Gastrocnemius medialis (tissue), 4 donors: ENCODE data around the gene SNX11. TPM values are rescaled to one million over a fixed set of nuclear protein-coding genes. Genes with fewer than 3 reads are reported as not detected.

Source experiments
- ATAC-seq, 2 donors: fragments of 150-250 bp; one replicate each; pipeline ENCODE4 v1.9.1; 2016
- DNase-seq, 2 donors: peaks; one replicate each; pipeline ENCODE4 v3.0.0-alpha.2; 2019
- H3K27ac ChIP-seq, 4 donors: fragments of 200-600 bp; sonication (generic); 1 replicate in 1 of 4; 2 replicates in 3 of 4; pipeline ENCODE4 v1.5.1; 2016 to 2018; ENCODE audit warnings: mild to moderate bottlenecking in 2 of 4, moderate library complexity in 1 of 4
- H3K27me3 ChIP-seq, 3 donors: fragments of 200-600 bp; sonication (generic) in 2 of 3; 1 replicate in 1 of 3; 2 replicates in 2 of 3; pipeline versions ENCODE4 v1.5.1 to v1.6.0; 2016 to 2019; ENCODE audit warnings: mild to moderate bottlenecking in 1 of 3, moderate library complexity in 1 of 3
- H3K36me3 ChIP-seq, 2 donors: fragments of 200-600 bp; sonication (generic) in 1 of 2; one replicate each; pipeline ENCODE4 v1.5.1; 2017 to 2018
- H3K4me1 ChIP-seq, 2 donors: fragments of 200-600 bp; sonication (generic) in 1 of 2; one replicate each; pipeline ENCODE4 v1.5.1; 2016 to 2017; ENCODE audit warnings: mild to moderate bottlenecking in 2 of 2
- H3K4me3 ChIP-seq, 4 donors: fragments of 200-600 bp; sonication (generic) in 3 of 4; 1 replicate in 1 of 4; 2 replicates in 3 of 4; pipeline ENCODE4 v1.5.1; 2016 to 2019; ENCODE audit warnings: mild to moderate bottlenecking in 2 of 4
- H3K9me3 ChIP-seq, 3 donors: fragments of 200-600 bp; sonication (generic) in 2 of 3; 1 replicate in 1 of 3; 2 replicates in 2 of 3; pipeline ENCODE4 v1.5.1; 2016 to 2019
- POLR2A ChIP-seq, 2 donors: fragments of 450-650 bp; IDR thresholded peaks; one replicate each; pipeline ENCODE4 v1.6.1; 2017; ENCODE audit warnings: antibody characterized with exemption in 2 of 2, mild to moderate bottlenecking in 2 of 2, moderate library complexity in 2 of 2
- in situ Hi-C, 4 donors: fragments of 200-750 bp; cut with MboI; loops; one replicate each; pipeline versions ENCODE4 v1.15.0 to v1.8.0; 2017; ENCODE audit warnings: low sequenced_read_pairs in 4 of 4
- intact Hi-C: fragments of 100-400 bp; cut with DNase I; formaldehyde crosslinking; loops from one replicate; pipeline ENCODE4 v1.15.1; 2023; ENCODE audit warnings: low total_unique reads
- total RNA-seq, 4 donors: library from RNA; depleted of rRNA; stranded (reverse); fragments of >200 nt; gene quantifications; one replicate each; pipeline versions ENCODE4 v1.1.0 to v1.2.3, GENCODE V29; 2016
- TF ChIP-seq, protein P1 (sequence below), 5 experiments: fragments of 450-650 bp in 3 of 5; fragments of 200-600 bp in 2 of 5; sonication (generic) in 2 of 5; IDR thresholded peaks in 4 of 5; conservative IDR thresholded peaks in 1 of 5; 1 replicate in 4 of 5; 2 replicates in 1 of 5; pipeline ENCODE4 v1.5.1; 2016 to 2019; ENCODE audit warnings: antibody characterized with exemption in 5 of 5, mild to moderate bottlenecking in 3 of 5, moderate library complexity in 3 of 5

The SNX11 gene
- total RNA-seq, 4 donors from 2014 or later, result 7.3 to 16.3 (median 9.6) TPM

DNA sequence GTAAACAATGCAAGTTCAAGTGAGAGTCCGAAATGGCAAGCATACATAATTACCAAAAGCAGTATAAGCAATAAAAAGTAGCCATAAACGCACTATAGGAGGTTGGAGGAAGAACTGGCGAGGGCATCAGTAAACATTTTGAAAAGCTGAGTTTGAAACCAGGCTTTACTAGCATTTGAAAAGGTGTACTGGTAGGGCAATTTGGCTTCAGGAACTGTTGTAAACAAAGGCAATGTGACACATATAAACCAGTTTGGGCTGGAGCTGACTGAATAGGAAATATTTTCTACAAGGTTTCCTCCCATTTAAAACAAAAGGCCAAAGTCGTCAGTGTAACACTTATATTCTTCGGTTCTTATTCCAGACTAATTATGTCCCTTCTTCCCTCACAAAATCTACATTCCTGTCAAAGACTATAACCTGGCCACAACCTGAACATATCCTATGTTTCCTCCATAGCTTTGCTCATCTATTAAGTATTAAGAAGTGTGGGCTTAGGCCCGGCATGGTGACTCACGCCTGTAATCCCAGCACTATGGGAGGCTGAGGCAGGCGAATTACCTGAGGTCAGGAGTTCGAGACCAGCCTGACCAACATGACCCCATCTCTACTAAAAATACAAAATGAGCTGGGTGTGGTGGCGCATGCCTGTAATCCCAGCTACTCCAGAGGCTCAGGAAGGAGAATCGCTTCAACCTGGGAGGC is 14.1 kb upstream of the SNX11 start:
- DNase-seq (no peak), ATAC-seq (no peak)
- in situ Hi-C loops, result no loop called here
- H3K27ac ChIP-seq, result no peak overlapping the region
- H3K36me3 ChIP-seq, result no peaks in the 10 kb centered on the region
- no peaks in the 10 kb centered on the region for H3K27me3 ChIP-seq
- H3K4me1 ChIP-seq, result no peaks in the 10 kb centered on the region
- TF ChIP-seq POLR2A (IDR thresholded peaks at IDR 0.05), result no peak
- TF ChIP-seq, protein P1, sequence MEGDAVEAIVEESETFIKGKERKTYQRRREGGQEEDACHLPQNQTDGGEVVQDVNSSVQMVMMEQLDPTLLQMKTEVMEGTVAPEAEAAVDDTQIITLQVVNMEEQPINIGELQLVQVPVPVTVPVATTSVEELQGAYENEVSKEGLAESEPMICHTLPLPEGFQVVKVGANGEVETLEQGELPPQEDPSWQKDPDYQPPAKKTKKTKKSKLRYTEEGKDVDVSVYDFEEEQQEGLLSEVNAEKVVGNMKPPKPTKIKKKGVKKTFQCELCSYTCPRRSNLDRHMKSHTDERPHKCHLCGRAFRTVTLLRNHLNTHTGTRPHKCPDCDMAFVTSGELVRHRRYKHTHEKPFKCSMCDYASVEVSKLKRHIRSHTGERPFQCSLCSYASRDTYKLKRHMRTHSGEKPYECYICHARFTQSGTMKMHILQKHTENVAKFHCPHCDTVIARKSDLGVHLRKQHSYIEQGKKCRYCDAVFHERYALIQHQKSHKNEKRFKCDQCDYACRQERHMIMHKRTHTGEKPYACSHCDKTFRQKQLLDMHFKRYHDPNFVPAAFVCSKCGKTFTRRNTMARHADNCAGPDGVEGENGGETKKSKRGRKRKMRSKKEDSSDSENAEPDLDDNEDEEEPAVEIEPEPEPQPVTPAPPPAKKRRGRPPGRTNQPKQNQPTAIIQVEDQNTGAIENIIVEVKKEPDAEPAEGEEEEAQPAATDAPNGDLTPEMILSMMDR (IDR thresholded peaks at IDR 0.05 in 4 of 5, conservative IDR thresholded peaks at IDR 0.05 in 1 of 5), result no peak
- no peaks in the 10 kb centered on the region for H3K9me3 ChIP-seq
- intact Hi-C loops, result no loop called here
- no peak overlapping the region for H3K4me3 ChIP-seq

DNA sequence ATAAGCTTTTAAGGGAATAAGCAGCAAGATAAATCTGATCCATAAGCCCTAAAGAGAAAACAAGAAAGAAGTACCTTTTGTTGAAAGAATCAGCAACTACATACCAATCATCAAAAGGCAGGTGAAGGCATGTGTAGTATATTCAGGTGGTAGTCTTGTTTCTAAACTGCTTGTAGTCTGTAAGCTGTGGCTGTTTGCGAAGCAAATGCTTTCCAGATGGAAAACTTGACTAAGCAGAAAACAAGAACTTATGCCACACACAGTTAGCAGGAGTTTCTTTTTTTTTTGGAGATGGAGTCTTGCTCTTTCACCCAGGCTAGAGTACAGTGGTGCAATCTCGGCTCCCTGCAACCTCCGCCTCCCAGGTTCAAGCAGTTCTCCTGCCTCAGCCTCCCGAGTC is 12.0 kb upstream of the SNX11 start:
- TF ChIP-seq, protein P1 (IDR thresholded peaks at IDR 0.05 in 4 of 5, conservative IDR thresholded peaks at IDR 0.05 in 1 of 5), result no peak
- no peak for TF ChIP-seq POLR2A (IDR thresholded peaks at IDR 0.05)
- Histone ChIP-seq H3K4me1 (peaks cover 6 to 9% of the 10 kb centered on the region in 2 donors), H3K4me3 (no peak overlapping the region), H3K27ac (no peak overlapping the region), H3K9me3 (no peaks in the 10 kb centered on the region), H3K36me3 (no peaks in the 10 kb centered on the region), H3K27me3 (no peaks in the 10 kb centered on the region)
- DNase-seq (no peak), ATAC-seq (no peak)
- intact Hi-C loops (no loop called here), in situ Hi-C loops (no loop called here)

DNA sequence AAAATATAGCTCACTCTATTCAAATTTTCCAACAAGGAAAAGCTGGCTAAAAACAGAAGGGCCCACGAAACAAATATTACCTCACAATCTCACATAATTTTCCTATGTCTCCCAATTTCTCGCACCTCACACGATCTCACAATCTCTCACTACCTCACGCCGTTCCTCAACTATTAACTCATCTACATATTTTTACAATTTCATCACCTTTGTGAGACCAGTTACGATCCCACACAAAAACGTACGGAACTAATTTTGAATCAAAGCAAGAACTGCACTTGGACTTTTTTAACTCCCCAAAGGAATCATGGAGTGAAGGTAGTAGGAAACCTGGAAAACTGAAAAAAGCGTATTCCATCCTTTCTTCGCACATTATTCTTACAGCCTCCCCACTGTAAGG is 7.4 kb upstream of the SNX11 start:
- no peaks in the 10 kb centered on the region for H3K9me3 ChIP-seq
- peak overlapping the region; percentile 87 to 96 (median 93) for H3K4me3 ChIP-seq
- ATAC-seq (no peak), DNase-seq (no peak)
- peak overlapping the region; percentile 83 to 92 (median 88) for H3K27ac ChIP-seq
- in situ Hi-C loops (no loop called here), intact Hi-C loops (no loop called here)
- no peaks in the 10 kb centered on the region for H3K36me3 ChIP-seq
- no peaks in the 10 kb centered on the region for H3K27me3 ChIP-seq
- H3K4me1 ChIP-seq, result peaks cover 6 to 15% of the 10 kb centered on the region in 2 donors
- TF ChIP-seq, protein P1 (IDR thresholded peaks at IDR 0.05 in 4 of 5, conservative IDR thresholded peaks at IDR 0.05 in 1 of 5), result no peak
- TF ChIP-seq POLR2A (IDR thresholded peaks at IDR 0.05), result no peak

DNA sequence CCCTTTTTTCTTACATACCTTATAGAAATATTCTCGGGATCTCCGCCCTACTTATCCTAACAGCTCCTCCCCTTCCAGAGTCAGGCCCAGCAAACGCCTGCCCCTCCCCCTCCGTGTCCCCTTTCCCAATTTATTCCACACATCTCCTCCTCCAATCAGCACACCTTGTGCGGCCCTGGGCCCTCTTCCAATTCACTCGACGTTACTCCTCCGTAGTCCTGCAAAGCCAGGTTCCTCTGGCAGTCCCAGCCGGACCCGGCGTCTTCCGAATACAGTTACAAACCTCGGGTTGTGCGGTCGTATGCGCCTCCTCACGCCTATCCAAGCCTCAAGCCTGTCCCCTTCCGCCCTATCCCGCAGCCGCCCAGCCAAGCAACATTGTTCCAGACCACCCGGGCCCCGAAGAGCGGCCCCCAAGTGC is 7.0 kb upstream of the SNX11 start:
- Histone ChIP-seq H3K27me3 (no peaks in the 10 kb centered on the region), H3K27ac (peak overlapping the region; percentile 83 to 92 (median 88)), H3K36me3 (no peaks in the 10 kb centered on the region), H3K4me1 (peaks cover 6 to 15% of the 10 kb centered on the region in 2 donors), H3K4me3 (peak overlapping the region; percentile 87 to 96 (median 93)), H3K9me3 (no peaks in the 10 kb centered on the region)
- intact Hi-C loops (no loop called here), in situ Hi-C loops (no loop called here)
- DNase-seq, result peak in 1 of 2 donors; percentile 58
- TF ChIP-seq POLR2A (IDR thresholded peaks at IDR 0.05), result no peak
- TF ChIP-seq, protein P1 (IDR thresholded peaks at IDR 0.05 in 4 of 5, conservative IDR thresholded peaks at IDR 0.05 in 1 of 5), result no peak
- peak; percentile 29 for ATAC-seq
